ENCODE data around the gene SNAPC5. TPM values are rescaled to one million over a fixed set of nuclear protein-coding genes. Genes with fewer than 3 reads are reported as not detected.
A peak's percentile ranks its signal among the peaks of the same experiment; 100 is the strongest.

Gene SNAPC5
- total RNA-seq, 1 experiment from 2014 or later: 38.2 TPM

DNA sequence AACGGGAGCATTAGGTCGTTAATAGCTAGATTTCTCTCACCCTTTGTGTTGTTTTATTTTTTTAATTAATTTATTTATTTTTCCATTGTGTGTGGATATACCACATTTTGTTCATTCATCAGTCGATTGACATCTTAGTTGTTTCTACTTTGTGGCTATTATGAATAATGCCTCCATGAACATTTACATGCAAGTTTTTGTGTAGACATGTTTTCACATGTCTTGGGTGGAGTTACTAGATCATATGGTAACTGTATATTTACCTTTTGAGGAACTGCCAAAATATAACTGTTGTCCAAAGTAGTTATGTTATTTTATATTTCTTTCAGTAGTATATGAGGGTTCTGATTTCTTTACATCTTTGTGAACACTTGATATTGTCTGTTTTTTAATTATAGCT, 26.4 kb upstream of the SNAPC5 start:
- no peak overlapping the region for H3K27ac ChIP-seq (ENCODE audit: low read length)
- TF ChIP-seq, protein P1, sequence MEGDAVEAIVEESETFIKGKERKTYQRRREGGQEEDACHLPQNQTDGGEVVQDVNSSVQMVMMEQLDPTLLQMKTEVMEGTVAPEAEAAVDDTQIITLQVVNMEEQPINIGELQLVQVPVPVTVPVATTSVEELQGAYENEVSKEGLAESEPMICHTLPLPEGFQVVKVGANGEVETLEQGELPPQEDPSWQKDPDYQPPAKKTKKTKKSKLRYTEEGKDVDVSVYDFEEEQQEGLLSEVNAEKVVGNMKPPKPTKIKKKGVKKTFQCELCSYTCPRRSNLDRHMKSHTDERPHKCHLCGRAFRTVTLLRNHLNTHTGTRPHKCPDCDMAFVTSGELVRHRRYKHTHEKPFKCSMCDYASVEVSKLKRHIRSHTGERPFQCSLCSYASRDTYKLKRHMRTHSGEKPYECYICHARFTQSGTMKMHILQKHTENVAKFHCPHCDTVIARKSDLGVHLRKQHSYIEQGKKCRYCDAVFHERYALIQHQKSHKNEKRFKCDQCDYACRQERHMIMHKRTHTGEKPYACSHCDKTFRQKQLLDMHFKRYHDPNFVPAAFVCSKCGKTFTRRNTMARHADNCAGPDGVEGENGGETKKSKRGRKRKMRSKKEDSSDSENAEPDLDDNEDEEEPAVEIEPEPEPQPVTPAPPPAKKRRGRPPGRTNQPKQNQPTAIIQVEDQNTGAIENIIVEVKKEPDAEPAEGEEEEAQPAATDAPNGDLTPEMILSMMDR (conservative IDR thresholded peaks at IDR 0.05; ENCODE audit: low read depth, low read length): no peak
- no peak for TF ChIP-seq EZH2phosphoT487 (IDR thresholded peaks at IDR 0.05; ENCODE audit: borderline replicate concordance, low read length)
- no peak for TF ChIP-seq EZH2 (IDR thresholded peaks at IDR 0.05; ENCODE audit: low read length, unreplicated experiment)
- no TSS peak for BruUV-seq (replicated peaks)
- no peak overlapping the region for H3K9ac ChIP-seq (ENCODE audit: low read length)
- no peaks in the 10 kb centered on the region for H3K79me2 ChIP-seq (ENCODE audit: low read length)
- ChIA-PET POLR2A (ENCODE audit: unreplicated experiment) (no interaction called here), CTCF (no interaction called here)
- no peaks in the 10 kb centered on the region for H3K27me3 ChIP-seq (ENCODE audit: low read length)
- no peaks in the 10 kb centered on the region for H4K20me1 ChIP-seq (ENCODE audit: low read length)
- no peak overlapping the region for H3K4me2 ChIP-seq (ENCODE audit: low read length)
- H3F3A ChIP-seq (ENCODE audit: low read length, unreplicated experiment): no peaks in the 10 kb centered on the region
- DNase-seq: no peak
- no peaks in the 10 kb centered on the region for H3K9me3 ChIP-seq (ENCODE audit: low read length)
- no peaks in the 10 kb centered on the region for H3K9me2 ChIP-seq (replicated peaks; ENCODE audit: low read length)
- H3K36me3 ChIP-seq (ENCODE audit: low read depth, low read length): peaks cover 8% of the 10 kb centered on the region
- no peaks in the 10 kb centered on the region for H3K4me1 ChIP-seq (ENCODE audit: insufficient read depth, low read length)
- no peak for ATAC-seq
- H2AFZ ChIP-seq (ENCODE audit: low read length): no peak overlapping the region
- no peak overlapping the region for H3K4me3 ChIP-seq (ENCODE audit: low read length)
- intact Hi-C loops (cut with micrococcal nuclease): no loop called here

DNA sequence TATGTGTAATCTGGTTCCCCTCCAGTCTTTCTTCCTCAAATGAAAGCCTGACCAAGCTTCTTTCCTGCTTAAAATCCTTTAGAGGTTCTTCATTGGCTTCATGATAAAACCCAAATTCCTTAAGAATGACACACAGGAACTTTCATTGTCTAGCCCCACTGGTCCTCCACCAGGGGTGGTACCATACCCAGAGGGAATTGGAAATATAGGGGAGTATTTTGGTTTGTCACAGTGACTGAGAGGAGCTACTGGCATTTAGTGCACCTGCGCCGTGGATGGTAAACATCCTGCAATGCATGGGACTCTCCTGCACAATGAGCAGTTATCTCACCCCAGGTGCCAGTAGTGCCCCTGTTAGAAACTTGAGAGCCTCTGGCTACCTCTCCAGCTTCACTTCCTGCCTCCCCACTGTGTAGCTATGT, 18.4 kb upstream of the SNAPC5 start:
- peaks cover 18% of the 10 kb centered on the region for H3K4me1 ChIP-seq (ENCODE audit: insufficient read depth, low read length)
- no peak overlapping the region for H2AFZ ChIP-seq (ENCODE audit: low read length)

DNA sequence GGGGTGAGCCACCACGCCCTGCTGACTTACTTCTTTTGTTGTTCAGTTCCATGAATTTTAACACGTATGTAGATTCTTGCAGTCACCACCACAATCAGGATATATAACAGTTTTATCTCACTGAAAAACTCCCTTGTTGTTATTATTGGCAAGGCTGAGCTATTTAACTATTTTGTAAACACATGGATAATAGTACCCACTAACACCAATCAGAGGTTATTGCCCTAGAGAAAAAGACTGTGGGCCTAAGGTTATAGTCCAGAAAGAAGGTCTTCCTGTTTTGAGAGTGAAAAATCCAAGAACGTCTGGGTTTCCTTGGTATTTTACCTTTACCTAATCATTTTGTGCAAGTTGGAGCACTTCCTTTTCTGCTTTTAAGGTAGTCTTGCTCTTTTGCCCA, 17.0 kb upstream of the SNAPC5 start:
- Histone ChIP-seq H3K4me1 (ENCODE audit: insufficient read depth, low read length) (peaks cover 18% of the 10 kb centered on the region), H3F3A (ENCODE audit: low read length, unreplicated experiment) (no peaks in the 10 kb centered on the region), H3K27ac (ENCODE audit: low read length) (no peak overlapping the region), H3K9me2 (replicated peaks; ENCODE audit: low read length) (no peaks in the 10 kb centered on the region), H3K36me3 (ENCODE audit: low read depth, low read length) (peaks cover 11% of the 10 kb centered on the region), H3K79me2 (ENCODE audit: low read length) (no peaks in the 10 kb centered on the region), H3K9ac (ENCODE audit: low read length) (no peak overlapping the region), H3K4me2 (ENCODE audit: low read length) (no peak overlapping the region), H4K20me1 (ENCODE audit: low read length) (no peaks in the 10 kb centered on the region), H3K9me3 (ENCODE audit: low read length) (no peaks in the 10 kb centered on the region), H2AFZ (ENCODE audit: low read length) (no peak overlapping the region), H3K4me3 (ENCODE audit: low read length) (no peak overlapping the region), H3K27me3 (ENCODE audit: low read length) (no peaks in the 10 kb centered on the region)
- TF ChIP-seq EZH2phosphoT487 (IDR thresholded peaks at IDR 0.05; ENCODE audit: borderline replicate concordance, low read length) (no peak), EZH2 (IDR thresholded peaks at IDR 0.05; ENCODE audit: low read length, unreplicated experiment) (no peak)
- TF ChIP-seq, protein P1 (conservative IDR thresholded peaks at IDR 0.05; ENCODE audit: low read depth, low read length): no peak
- ATAC-seq (no peak), DNase-seq (no peak)
- CTCF ChIA-PET: no interaction called here
- intact Hi-C loops (cut with micrococcal nuclease): no loop called here
- POLR2A ChIA-PET (ENCODE audit: unreplicated experiment): no interaction called here
- no TSS peak for BruUV-seq (replicated peaks)

More for the DNA sequence above, 18.4 kb upstream of the SNAPC5 start:
- no peaks in the 10 kb centered on the region for H4K20me1 ChIP-seq (ENCODE audit: low read length)
- ChIA-PET CTCF (no interaction called here), POLR2A (ENCODE audit: unreplicated experiment) (interaction anchor here (0.6 to 0.7 kb wide), 2 partner anchors 10 to 57 kb away, joined by 3 to 4 read pairs; no protein-coding TSS in a partner anchor)
- DNase-seq: peak; percentile 74
- peak overlapping the region; percentile 25; the same call in 1 of the 2 replicates for H3K4me2 ChIP-seq (ENCODE audit: low read length)
- H3K27ac ChIP-seq (ENCODE audit: low read length): no peak overlapping the region
- no peak overlapping the region for H3K4me3 ChIP-seq (ENCODE audit: low read length)
- H3K27me3 ChIP-seq (ENCODE audit: low read length): no peaks in the 10 kb centered on the region
- no peaks in the 10 kb centered on the region for H3K9me3 ChIP-seq (ENCODE audit: low read length)
- intact Hi-C loops (cut with micrococcal nuclease): no loop called here
- peak; percentile 90 for ATAC-seq
- H3K36me3 ChIP-seq (ENCODE audit: low read depth, low read length): peaks cover 19% of the 10 kb centered on the region
- H3K79me2 ChIP-seq (ENCODE audit: low read length): no peaks in the 10 kb centered on the region
- no peaks in the 10 kb centered on the region for H3F3A ChIP-seq (ENCODE audit: low read length, unreplicated experiment)
- no peak overlapping the region for H3K9ac ChIP-seq (ENCODE audit: low read length)
- BruUV-seq (replicated peaks): no TSS peak
- TF ChIP-seq EZH2 (IDR thresholded peaks at IDR 0.05; ENCODE audit: low read length, unreplicated experiment): no peak
- TF ChIP-seq EZH2phosphoT487 (IDR thresholded peaks at IDR 0.05; ENCODE audit: borderline replicate concordance, low read length): no peak
- TF ChIP-seq, protein P1 (conservative IDR thresholded peaks at IDR 0.05; ENCODE audit: low read depth, low read length): no peak
- no peaks in the 10 kb centered on the region for H3K9me2 ChIP-seq (replicated peaks; ENCODE audit: low read length)

All from PC-3 (cell line).